HUES6 (cell line): ENCODE data around the gene FGFR3.

Source experiments
- H3K27ac ChIP-seq: 2 replicates; pipeline ENCODE4 v1.7.0; 2013; ENCODE audit warnings: low read depth, mild to moderate bottlenecking, low read length, inconsistent platforms
- H3K27me3 ChIP-seq: 2 replicates; pipeline ENCODE4 v1.6.1; 2013; ENCODE audit warnings: low read length; ENCODE audit not compliant: control insufficient read depth, insufficient read depth
- H3K36me3 ChIP-seq: 2 replicates; pipeline ENCODE4 v1.6.1; 2013; ENCODE audit warnings: low read length; ENCODE audit not compliant: control insufficient read depth, insufficient read depth
- H3K4me1 ChIP-seq: 2 replicates; pipeline ENCODE4 v1.6.1; 2013; ENCODE audit warnings: low read length; ENCODE audit not compliant: control insufficient read depth, insufficient read depth
- H3K4me3 ChIP-seq: 2 replicates; pipeline ENCODE4 v1.5.1; 2013; ENCODE audit warnings: low read depth, low read length
- H3K9ac ChIP-seq: one replicate; pipeline ENCODE4 v1.6.1; 2013; ENCODE audit warnings: mild to moderate bottlenecking, low read length
- H3K9me3 ChIP-seq: 2 replicates; pipeline ENCODE4 v1.6.1; 2013; ENCODE audit warnings: low read depth, low read length; ENCODE audit not compliant: control insufficient read depth, insufficient read depth

Gene FGFR3

GRCh38 chr4:1764670-1765069 lies 28.4 kb upstream of the FGFR3 start:
- Histone ChIP-seq H3K27me3 (peaks cover 20% of the 10 kb centered on the region), H3K4me3 (no peak overlapping the region), H3K9ac (no peak overlapping the region), H3K4me1 (peaks cover 39% of the 10 kb centered on the region), H3K9me3 (no peaks in the 10 kb centered on the region), H3K36me3 (no peaks in the 10 kb centered on the region), H3K27ac (no peak overlapping the region)

- H3K4me1 ChIP-seq, result peaks cover 44% of the 10 kb centered on the region
- H3K27ac ChIP-seq, result no peak overlapping the region; the same call in 1 of the 2 replicates
- peak overlapping the region; percentile 54 for H3K9ac ChIP-seq
- H3K27me3 ChIP-seq, result peaks cover 20% of the 10 kb centered on the region
- no peaks in the 10 kb centered on the region for H3K9me3 ChIP-seq
- H3K4me3 ChIP-seq, result no peak overlapping the region
- no peaks in the 10 kb centered on the region for H3K36me3 ChIP-seq
Observed at GRCh38 chr4:1765409-1766072, 27.6 kb upstream of the FGFR3 start.

GRCh38 chr4:1766106-1767060 lies 26.7 kb upstream of the FGFR3 start:
- H3K4me3 ChIP-seq, result peak overlapping the region; percentile 53

GRCh38 chr4:1767061-1767769 lies 25.9 kb upstream of the FGFR3 start:
- Histone ChIP-seq H3K9ac (peak overlapping the region; percentile 54), H3K27me3 (peaks cover 18% of the 10 kb centered on the region), H3K4me1 (peaks cover 53% of the 10 kb centered on the region), H3K36me3 (no peaks in the 10 kb centered on the region), H3K9me3 (no peaks in the 10 kb centered on the region), H3K27ac (peak overlapping the region; percentile 59; the same call in 1 of the 2 replicates), H3K4me3 (peak overlapping the region; percentile 53)

More at GRCh38 chr4:1766106-1767060, 26.7 kb upstream of the FGFR3 start:
- peak overlapping the region; percentile 59; the same call in 1 of the 2 replicates for H3K27ac ChIP-seq
- H3K9me3 ChIP-seq, result no peaks in the 10 kb centered on the region
- H3K27me3 ChIP-seq, result peaks cover 20% of the 10 kb centered on the region
- peaks cover 52% of the 10 kb centered on the region for H3K4me1 ChIP-seq
- H3K9ac ChIP-seq, result peak overlapping the region; percentile 54
- no peaks in the 10 kb centered on the region for H3K36me3 ChIP-seq

GRCh38 chr4:1767770-1768366 lies 25.2 kb upstream of the FGFR3 start:
- H3K27me3 ChIP-seq, result peaks cover 13% of the 10 kb centered on the region; the same call in 1 of the 2 replicates
- H3K4me1 ChIP-seq, result peaks cover 53% of the 10 kb centered on the region
- H3K36me3 ChIP-seq, result no peaks in the 10 kb centered on the region
- H3K9me3 ChIP-seq, result no peaks in the 10 kb centered on the region
- no peak overlapping the region for H3K27ac ChIP-seq
- no peak overlapping the region for H3K9ac ChIP-seq
- peak overlapping the region; percentile 44 for H3K4me3 ChIP-seq

- no peaks in the 10 kb centered on the region for H3K9me3 ChIP-seq
- H3K4me3 ChIP-seq, result peak overlapping the region; percentile 44
- peaks cover 57% of the 10 kb centered on the region for H3K4me1 ChIP-seq
- H3K9ac ChIP-seq, result no peak overlapping the region
- H3K27ac ChIP-seq, result no peak overlapping the region
- H3K36me3 ChIP-seq, result no peaks in the 10 kb centered on the region
- H3K27me3 ChIP-seq, result peaks cover 13% of the 10 kb centered on the region; the same call in 1 of the 2 replicates
Observed at GRCh38 chr4:1768367-1769034, 24.6 kb upstream of the FGFR3 start.

GRCh38 chr4:1769692-1770091 lies 23.4 kb upstream of the FGFR3 start:
- Histone ChIP-seq H3K27me3 (peaks cover 10% of the 10 kb centered on the region; the same call in 1 of the 2 replicates), H3K9me3 (no peaks in the 10 kb centered on the region), H3K36me3 (no peaks in the 10 kb centered on the region), H3K9ac (no peak overlapping the region), H3K4me3 (no peak overlapping the region), H3K27ac (no peak overlapping the region), H3K4me1 (peaks cover 50% of the 10 kb centered on the region)

- Histone ChIP-seq H3K4me3 (no peak overlapping the region), H3K9me3 (no peaks in the 10 kb centered on the region), H3K9ac (no peak overlapping the region), H3K36me3 (no peaks in the 10 kb centered on the region), H3K27ac (no peak overlapping the region), H3K27me3 (peaks cover 7% of the 10 kb centered on the region; the same call in 1 of the 2 replicates), H3K4me1 (peaks cover 48% of the 10 kb centered on the region)
Observed at GRCh38 chr4:1770245-1770644, 22.8 kb upstream of the FGFR3 start.

- Histone ChIP-seq H3K4me1 (peaks cover 45% of the 10 kb centered on the region), H3K36me3 (no peaks in the 10 kb centered on the region), H3K27ac (no peak overlapping the region), H3K9ac (peak overlapping the region; percentile 35), H3K4me3 (no peak overlapping the region), H3K27me3 (peaks cover 4% of the 10 kb centered on the region; the same call in 1 of the 2 replicates), H3K9me3 (no peaks in the 10 kb centered on the region)
Observed at GRCh38 chr4:1770791-1771231, 22.3 kb upstream of the FGFR3 start.
